ENCODE results near the gene SLC6A12. TPM values are rescaled to one million over a fixed set of nuclear protein-coding genes. Genes with fewer than 3 reads are reported as not detected.

SLC6A12 gene
- total and polyA plus RNA-seq, 9 of the 15 experiments (the other 6 are each of a cell fraction or from before 2014, with no cell fraction given), result not detected

DNA sequence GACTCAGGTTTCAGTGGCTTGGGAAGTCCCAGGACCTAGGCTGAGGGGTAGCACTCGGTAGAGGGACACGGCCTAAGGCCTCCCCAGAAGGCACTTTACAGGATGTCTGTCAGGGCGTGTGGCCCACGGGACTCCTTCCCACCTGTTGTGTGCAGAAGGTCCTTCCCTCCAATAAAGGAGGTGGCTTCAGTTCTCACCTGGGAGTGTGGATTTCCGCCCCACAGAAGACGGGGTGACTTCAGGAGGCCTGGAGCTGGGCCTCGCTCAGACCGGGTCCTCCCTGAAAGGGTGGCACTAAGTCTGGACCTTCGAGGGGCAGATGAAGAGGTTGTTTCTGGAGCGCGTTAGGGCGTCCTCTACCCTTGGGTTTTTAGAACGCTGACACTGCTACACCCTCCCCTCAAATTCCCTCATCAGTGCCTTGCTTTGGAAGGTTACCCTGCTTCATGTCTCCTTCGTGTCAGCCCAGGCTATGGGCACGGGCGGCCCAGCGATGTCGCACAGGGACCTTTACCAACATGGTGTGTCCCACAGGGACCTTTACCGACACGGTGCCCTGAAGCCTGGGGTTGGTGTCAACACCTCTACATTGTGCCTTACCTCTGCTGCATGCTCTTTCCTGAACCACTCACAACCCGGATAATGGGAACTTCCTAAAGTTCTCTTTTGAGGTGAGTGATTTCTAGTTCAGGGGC is 7.1 kb downstream of the SLC6A12 start:
- H3K79me2 ChIP-seq (ENCODE audit: control insufficient read depth, insufficient read depth, low read length), result no peaks in the 10 kb centered on the region
- intact Hi-C loops (cut with micrococcal nuclease) (no loop called here), in situ Hi-C loops (cut with MboI) (no loop called here)
- ChIA-PET POLR2A (no interaction called here), CTCF (ENCODE audit: low intra/inter-chr PET ratio) (no interaction called here)
- H3K4me3 ChIP-seq, result no peak overlapping the region
- H3K9ac ChIP-seq (ENCODE audit: insufficient read depth in 1 of 2, low read depth in 2 of 2, low read length in 2 of 2), result no peak overlapping the region
- no peaks in the 10 kb centered on the region for H3K9me1 ChIP-seq (ENCODE audit: control insufficient read depth, insufficient read depth, low read length)
- no peaks in the 10 kb centered on the region for H3K9me3 ChIP-seq (replicated peaks; ENCODE audit: control insufficient read depth, insufficient read depth, low read depth, low read length)
- no peak for ATAC-seq
- H3K27me3 ChIP-seq (ENCODE audit: control insufficient read depth in 2 of 2, insufficient read depth in 2 of 2, low read length in 2 of 2), result peaks cover 45 to 74% of the 10 kb centered on the region in 2 experiments
- H4K20me1 ChIP-seq (replicated peaks; ENCODE audit: control insufficient read depth, insufficient read depth, low read length), result 0 out of 2 replicates have a peak, but pooled peaks cover 6% of the 10 kb centered on the region
- WGBS (ENCODE audit: insufficient coverage, low coverage, missing lambda C conversion rate), result 4% methylated on average over 20 of the region's 21 CpGs
- no peak for DNase-seq (ENCODE audit: extremely low read depth in 1 of 4, low spot score in 3 of 4)
- no peak for FAIRE-seq
- no peak overlapping the region for H2AFZ ChIP-seq (ENCODE audit: low read depth, low read length)
- BruUV-seq (replicated peaks), result no TSS peak
- H3K36me3 ChIP-seq (ENCODE audit: control insufficient read depth, insufficient read depth, low read length), result no peaks in the 10 kb centered on the region
- peaks cover 0 to 12% of the 10 kb centered on the region in 2 experiments; a peak in 3 of 5 replicates for H3K4me1 ChIP-seq (replicated peaks in 1 of 2; ENCODE audit: control insufficient read depth in 2 of 2, insufficient read depth in 2 of 2, low read length in 2 of 2)
- H3K4me2 ChIP-seq (ENCODE audit: insufficient read depth, low read length), result no peak overlapping the region
- H3K27ac ChIP-seq (ENCODE audit: extremely low read depth, low read depth, low read length), result no peak overlapping the region
- TF ChIP-seq TGIF2 (CRISPR knock-in tag; IDR thresholded peaks at IDR 0.05), result no peak
- TF ChIP-seq ELF4 (CRISPR knock-in tag; IDR thresholded peaks at IDR 0.05), result no peak
- no peak for TF ChIP-seq OTX1 (CRISPR knock-in tag; IDR thresholded peaks at IDR 0.05)
- TF ChIP-seq, protein P1, sequence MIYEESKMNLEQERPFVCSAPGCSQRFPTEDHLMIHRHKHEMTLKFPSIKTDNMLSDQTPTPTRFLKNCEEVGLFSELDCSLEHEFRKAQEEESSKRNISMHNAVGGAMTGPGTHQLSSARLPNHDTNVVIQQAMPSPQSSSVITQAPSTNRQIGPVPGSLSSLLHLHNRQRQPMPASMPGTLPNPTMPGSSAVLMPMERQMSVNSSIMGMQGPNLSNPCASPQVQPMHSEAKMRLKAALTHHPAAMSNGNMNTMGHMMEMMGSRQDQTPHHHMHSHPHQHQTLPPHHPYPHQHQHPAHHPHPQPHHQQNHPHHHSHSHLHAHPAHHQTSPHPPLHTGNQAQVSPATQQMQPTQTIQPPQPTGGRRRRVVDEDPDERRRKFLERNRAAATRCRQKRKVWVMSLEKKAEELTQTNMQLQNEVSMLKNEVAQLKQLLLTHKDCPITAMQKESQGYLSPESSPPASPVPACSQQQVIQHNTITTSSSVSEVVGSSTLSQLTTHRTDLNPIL (CRISPR knock-in tag; IDR thresholded peaks at IDR 0.05), result no peak
- TF ChIP-seq, protein P2, sequence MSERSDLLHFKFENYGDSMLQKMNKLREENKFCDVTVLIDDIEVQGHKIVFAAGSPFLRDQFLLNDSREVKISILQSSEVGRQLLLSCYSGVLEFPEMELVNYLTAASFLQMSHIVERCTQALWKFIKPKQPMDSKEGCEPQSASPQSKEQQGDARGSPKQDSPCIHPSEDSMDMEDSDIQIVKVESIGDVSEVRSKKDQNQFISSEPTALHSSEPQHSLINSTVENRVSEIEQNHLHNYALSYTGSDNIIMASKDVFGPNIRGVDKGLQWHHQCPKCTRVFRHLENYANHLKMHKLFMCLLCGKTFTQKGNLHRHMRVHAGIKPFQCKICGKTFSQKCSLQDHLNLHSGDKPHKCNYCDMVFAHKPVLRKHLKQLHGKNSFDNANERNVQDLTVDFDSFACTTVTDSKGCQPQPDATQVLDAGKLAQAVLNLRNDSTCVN (CRISPR knock-in tag; IDR thresholded peaks at IDR 0.05), result no peak
- no peak for TF ChIP-seq DDX20 (tag; IDR thresholded peaks at IDR 0.05; ENCODE audit: low read depth)
- TF ChIP-seq, protein P3, sequence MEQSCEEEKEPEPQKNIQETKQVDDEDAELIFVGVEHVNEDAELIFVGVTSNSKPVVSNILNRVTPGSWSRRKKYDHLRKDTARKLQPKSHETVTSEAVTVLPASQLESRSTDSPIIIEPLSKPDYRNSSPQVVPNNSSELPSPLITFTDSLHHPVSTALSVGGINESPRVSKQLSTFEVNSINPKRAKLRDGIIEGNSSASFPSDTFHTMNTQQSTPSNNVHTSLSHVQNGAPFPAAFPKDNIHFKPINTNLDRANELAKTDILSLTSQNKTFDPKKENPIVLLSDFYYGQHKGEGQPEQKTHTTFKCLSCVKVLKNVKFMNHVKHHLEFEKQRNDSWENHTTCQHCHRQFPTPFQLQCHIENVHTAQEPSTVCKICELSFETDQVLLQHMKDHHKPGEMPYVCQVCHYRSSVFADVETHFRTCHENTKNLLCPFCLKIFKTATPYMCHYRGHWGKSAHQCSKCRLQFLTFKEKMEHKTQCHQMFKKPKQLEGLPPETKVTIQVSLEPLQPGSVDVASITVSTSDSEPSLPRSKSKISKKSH (CRISPR knock-in tag; IDR thresholded peaks at IDR 0.05), result no peak
- TF ChIP-seq THAP12 (CRISPR knock-in tag; IDR thresholded peaks at IDR 0.05), result no peak
- no peak for TF ChIP-seq ZNF398 (CRISPR knock-in tag; IDR thresholded peaks at IDR 0.05)
- TF ChIP-seq ZNF253 (CRISPR knock-in tag; conservative IDR thresholded peaks at IDR 0.05), result no peak
- TF ChIP-seq MBD2 (IDR thresholded peaks at IDR 0.05; ENCODE audit: borderline replicate concordance, low read depth), result no peak
- no peak for TF ChIP-seq ILK (tag; IDR thresholded peaks at IDR 0.05; ENCODE audit: borderline replicate concordance, low read depth)
- no peak for TF ChIP-seq EGR1 (conservative IDR thresholded peaks at IDR 0.05)
